Activated CD4-positive, CD25-positive, alpha-beta regulatory T cell (primary cell): ENCODE measurements around the gene MRPL23.

Experiments
- DNase-seq, 4 experiments: peaks; one replicate each; lab custom pipeline; 2025; lab: John Stamatoyannopoulos, UW

Gene MRPL23

DNA sequence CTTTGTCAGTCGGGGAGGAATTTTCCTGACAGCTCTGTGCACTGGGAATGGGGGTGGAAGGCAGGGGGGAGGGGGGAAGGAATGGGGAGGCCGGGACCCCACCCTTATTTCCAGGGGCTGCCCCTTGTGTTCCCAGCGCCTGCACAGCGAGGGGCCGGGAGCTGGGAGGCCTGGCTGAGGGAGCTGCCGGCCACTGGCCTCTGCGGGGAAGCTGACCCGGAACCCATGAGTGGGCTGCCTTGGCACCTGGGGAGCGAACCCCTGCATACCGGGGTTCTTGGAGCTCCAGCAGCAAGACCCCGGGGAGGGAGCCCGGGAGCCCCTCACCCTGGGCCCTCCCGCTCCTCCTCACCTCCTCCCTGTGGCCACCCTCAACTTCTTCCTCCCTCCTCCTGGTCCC, 47.0 kb downstream of the MRPL23 start:
- DNase-seq, result no peak

DNA sequence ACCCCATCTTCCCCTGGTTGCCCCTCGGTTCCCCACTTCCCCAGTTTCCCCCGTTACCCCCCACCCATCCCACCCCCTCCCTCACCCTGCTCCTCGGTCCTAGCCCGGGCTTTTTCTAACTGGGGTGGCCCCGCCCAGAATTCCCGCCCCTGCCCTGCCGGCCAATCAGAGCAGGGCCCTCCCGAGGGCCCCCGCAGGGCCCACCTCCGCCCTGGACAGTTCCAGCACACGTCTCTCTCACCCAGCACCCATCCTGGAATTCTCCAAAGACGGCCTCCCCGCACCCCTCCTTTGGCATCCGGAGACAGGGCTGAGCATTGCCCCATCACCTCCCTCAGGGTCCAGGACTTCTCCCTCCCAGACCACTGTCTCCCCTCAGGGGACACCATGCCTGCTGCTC, 50.6 kb downstream of the MRPL23 start, which contains the start of gene H19:
H19 (minus strand) TSS at position 88 of the 400 bp plus-strand sequence.
- no peak for DNase-seq

DNA sequence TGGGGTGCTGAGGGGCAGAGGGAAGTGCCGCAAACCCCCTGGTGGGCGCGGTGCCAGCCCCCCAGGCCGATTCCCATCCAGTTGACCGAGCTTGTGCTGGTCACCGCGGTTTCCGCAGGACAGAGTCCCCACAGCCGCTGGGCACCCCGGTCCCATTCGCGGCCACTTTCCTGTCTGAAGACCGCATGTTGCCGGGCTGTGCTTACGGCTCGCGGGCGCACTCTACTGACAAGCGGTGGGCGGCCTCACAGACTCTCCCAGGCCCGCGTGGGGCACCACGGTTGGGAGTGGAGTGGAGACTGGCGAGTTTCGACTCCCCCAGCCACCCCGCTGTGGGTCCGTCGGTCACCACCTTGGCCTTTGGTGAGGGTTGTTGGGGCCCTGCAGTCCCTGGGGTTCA, 51.2 kb downstream of the MRPL23 start:
- no peak for DNase-seq

DNA sequence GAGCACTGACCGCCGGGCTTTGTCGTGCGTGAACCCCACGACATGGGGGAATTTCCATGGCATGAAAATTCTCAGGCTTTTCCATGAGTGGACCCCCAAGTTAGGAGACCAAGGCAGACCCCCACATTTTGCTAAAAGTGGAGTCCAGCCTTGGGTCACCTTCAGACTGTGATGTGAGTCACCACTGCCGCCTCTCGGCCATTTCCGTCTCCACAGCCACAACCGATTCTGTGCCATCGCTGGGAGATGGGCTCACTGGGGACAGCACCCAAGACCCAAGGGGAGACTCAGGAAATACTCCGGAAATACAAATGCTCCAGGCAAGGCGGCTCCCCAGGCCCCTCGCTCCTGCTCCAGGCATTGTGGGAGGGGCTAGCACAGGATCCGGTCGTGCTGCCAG, 51.7 kb downstream of the MRPL23 start:
- no peak for DNase-seq

DNA sequence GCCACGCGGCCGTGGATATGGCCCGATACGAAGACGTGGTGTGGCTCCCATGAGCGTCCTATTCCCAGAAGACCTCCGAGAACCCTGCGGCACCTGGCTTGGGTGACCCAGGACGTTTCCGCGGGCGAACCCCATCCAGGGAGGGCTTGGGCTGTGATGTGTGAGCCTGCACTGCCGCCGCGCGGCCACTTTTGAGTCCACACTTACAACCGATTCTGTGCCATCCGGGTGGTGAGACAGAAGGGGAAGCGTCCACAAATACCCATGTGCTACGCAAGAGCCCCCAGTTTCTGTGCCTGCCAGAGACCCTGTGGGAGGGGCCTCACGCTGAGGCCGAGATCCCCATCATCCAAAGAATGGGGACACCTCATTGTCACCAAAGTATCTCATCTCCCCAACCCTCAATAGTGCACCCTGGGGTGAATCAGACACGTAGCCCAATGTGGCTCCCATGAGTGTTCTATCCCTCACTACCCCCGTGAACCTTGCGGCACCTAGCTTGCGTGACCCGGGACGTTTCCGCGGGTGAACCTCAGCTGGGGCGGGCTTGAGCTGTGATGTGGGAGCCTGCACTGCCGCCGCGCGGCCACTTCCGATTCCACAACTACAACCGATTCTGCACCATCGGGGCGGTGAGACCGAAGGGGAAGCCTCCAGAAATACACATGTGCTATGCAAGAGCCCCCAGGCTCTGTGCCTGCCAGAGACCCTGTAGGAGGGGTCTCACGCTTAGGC, 55.1 kb downstream of the MRPL23 start:
- no peak for DNase-seq

DNA sequence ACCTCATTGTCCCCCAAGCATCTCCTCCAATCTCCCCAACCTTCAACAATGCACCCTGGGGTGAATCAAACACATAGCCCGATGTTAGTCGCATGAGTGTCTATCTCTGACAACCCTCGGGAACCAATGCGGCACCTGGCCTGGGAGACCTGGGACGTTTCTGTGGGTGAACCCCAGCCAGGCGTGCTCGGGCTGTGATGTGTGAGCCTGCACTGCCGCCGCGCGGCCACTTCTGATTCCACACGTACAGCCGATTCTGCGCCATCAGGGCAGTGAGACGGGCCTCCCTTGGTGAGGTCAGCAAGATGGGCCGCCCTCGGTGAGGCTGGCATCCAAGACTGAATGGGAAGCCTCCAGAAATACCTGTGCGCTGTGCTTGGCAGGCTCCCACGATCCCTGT, 55.7 kb downstream of the MRPL23 start:
- DNase-seq, result no peak

DNA sequence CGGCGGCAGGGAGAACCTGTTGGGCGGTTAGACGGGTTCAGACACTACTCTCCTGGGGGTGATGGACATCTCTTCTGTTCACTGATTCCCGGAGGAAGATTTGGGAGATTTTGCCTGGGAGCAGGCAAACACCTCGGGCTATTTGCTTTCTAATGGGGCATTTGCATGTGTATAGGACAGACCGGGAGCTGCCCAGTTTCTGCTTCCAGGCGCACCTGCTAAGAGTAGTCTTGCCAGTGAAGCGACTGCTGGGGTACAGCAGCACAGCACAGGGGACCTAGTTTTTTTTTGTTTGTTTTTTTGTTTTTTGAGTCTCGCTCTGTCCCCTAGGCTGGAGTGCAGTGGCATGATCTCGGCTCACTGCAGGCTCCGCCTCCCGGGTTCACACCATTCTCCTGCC, 57.3 kb downstream of the MRPL23 start:
- no peak for DNase-seq
